Esophagus muscularis mucosa (tissue), 4 donors: Measurements from ENCODE around the gene FBXW8.

Experiments
- CTCF ChIP-seq, 3 experiments: fragments of 200-600 bp in 2 of 3; fragments of 450-650 bp in 1 of 3; sonication (generic) in 2 of 3; IDR thresholded peaks; one replicate each; pipeline ENCODE4 v1.5.1; 2017 to 2019; ENCODE audit warnings: antibody characterized with exemption in 3 of 3, mild to moderate bottlenecking in 2 of 3, moderate library complexity in 1 of 3
- EP300 ChIP-seq: sonication (generic); formaldehyde crosslinking; IDR thresholded peaks from one replicate; pipeline ENCODE4 v1.6.1; 2017; ENCODE audit warnings: antibody characterized with exemption
- POLR2A ChIP-seq: fragments of 450-650 bp; IDR thresholded peaks from one replicate; pipeline ENCODE4 v1.6.1; 2017; ENCODE audit warnings: antibody characterized with exemption, moderate library complexity, mild to moderate bottlenecking, low read depth
- POLR2AphosphoS5 ChIP-seq, 2 donors: sonication (generic); formaldehyde crosslinking; IDR thresholded peaks; one replicate each; pipeline ENCODE4 v1.6.1; 2017; ENCODE audit warnings: antibody characterized with exemption in 2 of 2

DNA sequence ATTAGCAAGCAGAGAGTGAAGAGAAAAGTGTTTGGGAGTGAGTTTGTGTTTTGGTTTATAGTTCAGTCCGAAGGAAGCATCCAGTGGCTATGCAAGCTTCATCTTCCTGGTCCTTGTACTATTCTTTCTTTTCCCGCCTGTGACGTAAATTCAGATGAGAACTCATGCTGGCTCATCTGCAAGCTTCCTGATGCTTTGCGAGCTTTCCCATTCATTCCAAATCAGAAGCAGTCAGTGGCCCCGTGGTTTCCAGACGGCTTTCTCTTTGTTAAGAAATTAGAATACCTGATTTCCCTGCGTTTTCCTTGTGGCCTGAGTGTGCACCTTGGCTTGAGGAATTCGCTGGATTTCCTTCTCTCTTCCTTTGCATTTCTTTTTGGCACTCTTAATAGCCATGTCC is 99.0 kb downstream of the FBXW8 start:
- TF ChIP-seq POLR2AphosphoS5 (IDR thresholded peaks at IDR 0.05) (no peak), POLR2A (no peak), CTCF (IDR thresholded peaks at IDR 0.05) (no peak), EP300 (no peak)
